Liver (tissue), 9 donors: ENCODE results near the gene CHAT. TPM values are rescaled to one million over a fixed set of nuclear protein-coding genes. Genes with fewer than 3 reads are reported as not detected.

Experiments used
- DNase-seq: peaks from one replicate; pipeline ENCODE4 v3.0.0-alpha.2; 2017; ENCODE audit warnings: low spot score
- H3K27ac ChIP-seq, 2 donors: one replicate each; pipeline ENCODE4 v1.7.0; 2013; ENCODE audit warnings: inconsistent platforms in 2 of 2, low read length in 2 of 2, control low read depth in 1 of 2, low read depth in 1 of 2, mild to moderate bottlenecking in 1 of 2
- H3K27me3 ChIP-seq, 4 donors: one replicate each; pipeline versions ENCODE4 v1.6.1 to v1.7.0; 2013; ENCODE audit warnings: low read length in 3 of 4, inconsistent platforms in 1 of 4, mild to moderate bottlenecking in 1 of 4, moderate library complexity in 1 of 4; ENCODE audit not compliant: control insufficient read depth in 4 of 4, insufficient read depth in 4 of 4
- H3K36me3 ChIP-seq, 4 donors: one replicate each; pipeline versions ENCODE4 v1.6.1 to v1.7.0; 2013; ENCODE audit warnings: low read length in 3 of 4, mild to moderate bottlenecking in 3 of 4, low read depth in 1 of 4, moderate library complexity in 1 of 4; ENCODE audit not compliant: control insufficient read depth in 4 of 4, insufficient read depth in 3 of 4
- H3K4me1 ChIP-seq, 4 donors: one replicate each; pipeline versions ENCODE4 v1.6.1 to v1.7.0; 2013; ENCODE audit warnings: low read length in 3 of 4, mild to moderate bottlenecking in 3 of 4, moderate library complexity in 1 of 4; ENCODE audit not compliant: control insufficient read depth in 4 of 4, insufficient read depth in 4 of 4
- H3K4me3 ChIP-seq, 3 donors: one replicate each; pipeline versions ENCODE4 v1.6.1 to v1.7.0; 2013; ENCODE audit warnings: low read length in 3 of 3, control low read depth in 1 of 3, low read depth in 1 of 3, mild to moderate bottlenecking in 1 of 3
- H3K9ac ChIP-seq, 2 donors: one replicate each; pipeline ENCODE4 v1.7.0; 2013; ENCODE audit warnings: low read length in 2 of 2, mild to moderate bottlenecking in 2 of 2, moderate library complexity in 2 of 2, control low read depth in 1 of 2, low read depth in 1 of 2
- H3K9me3 ChIP-seq, 4 donors: one replicate each; pipeline versions ENCODE4 v1.6.1 to v1.7.0; 2013; ENCODE audit warnings: low read length in 3 of 4; ENCODE audit not compliant: control insufficient read depth in 4 of 4
- ATF3 ChIP-seq: IDR thresholded peaks from 2 replicates; pipeline ENCODE4 v1.6.1; 2016; ENCODE audit warnings: antibody characterized with exemption
- EGR1 ChIP-seq, 2 donors: IDR thresholded peaks; 2 replicates each; pipeline ENCODE4 v1.6.1; 2016 to 2018; ENCODE audit warnings: antibody characterized with exemption in 2 of 2, low read depth in 2 of 2
- FOXA1 ChIP-seq: IDR thresholded peaks from 2 replicates; pipeline ENCODE4 v1.6.1; 2016; ENCODE audit warnings: antibody characterized with exemption
- FOXA2 ChIP-seq: IDR thresholded peaks from 2 replicates; pipeline ENCODE4 v1.6.1; 2016; ENCODE audit warnings: antibody characterized with exemption
- GABPA ChIP-seq, 2 donors: IDR thresholded peaks in 1 of 2; conservative IDR thresholded peaks in 1 of 2; 2 replicates each; pipeline ENCODE4 v1.6.1; 2016; ENCODE audit warnings: antibody characterized with exemption in 2 of 2, mild to moderate bottlenecking in 1 of 2, moderate library complexity in 1 of 2
- HNF4A ChIP-seq, 2 donors: conservative IDR thresholded peaks; 2 replicates each; pipeline ENCODE4 v1.6.1; 2016; ENCODE audit warnings: antibody characterized with exemption in 2 of 2, mild to moderate bottlenecking in 2 of 2
- JUND ChIP-seq, 2 donors: IDR thresholded peaks; 2 replicates each; pipeline ENCODE4 v1.6.1; 2016; ENCODE audit warnings: antibody characterized with exemption in 2 of 2
- MAX ChIP-seq: IDR thresholded peaks from 2 replicates; pipeline ENCODE4 v1.6.1; 2016; ENCODE audit warnings: antibody characterized with exemption
- NR2F2 ChIP-seq: IDR thresholded peaks from 2 replicates; pipeline ENCODE4 v1.6.1; 2016; ENCODE audit warnings: antibody characterized with exemption
- RAD21 ChIP-seq, 2 donors: IDR thresholded peaks; 2 replicates each; pipeline ENCODE4 v1.6.1; 2016; ENCODE audit warnings: antibody characterized with exemption in 2 of 2, mild to moderate bottlenecking in 2 of 2
- RXRA ChIP-seq, 2 donors: IDR thresholded peaks; 2 replicates each; pipeline ENCODE4 v1.6.1; 2017 to 2018; ENCODE audit warnings: antibody characterized with exemption in 2 of 2, mild to moderate bottlenecking in 1 of 2
- SP1 ChIP-seq: IDR thresholded peaks from 2 replicates; pipeline ENCODE4 v1.6.1; 2018; ENCODE audit warnings: antibody characterized with exemption, mild to moderate bottlenecking
- TAF1 ChIP-seq: conservative IDR thresholded peaks from 2 replicates; pipeline ENCODE4 v1.6.1; 2016; ENCODE audit warnings: antibody characterized with exemption, mild to moderate bottlenecking
- YY1 ChIP-seq: IDR thresholded peaks from 2 replicates; pipeline ENCODE4 v1.6.1; 2016; ENCODE audit warnings: antibody characterized with exemption, mild to moderate bottlenecking
- WGBS: extraction: QIAGEN DNeasy Blood & Tissue Kit; methylation state at CpG from one replicate; pipeline ENCODE4 v1.1.7; 2013; 5-methylcytosine and 5-hydroxymethylcytosine counted together
- polyA plus RNA-seq, 2 donors: library from polyadenylated mRNA; stranded (reverse) in 1 of 2; unstranded in 1 of 2; fragments of 200-250 nt in 1 of 2; fragments of >200 nt in 1 of 2; fragmentation: Nextera tagmentation in 1 of 2; extraction: Ambion mirVana in 1 of 2; gene quantifications; one replicate each; pipeline versions ENCODE4 v1.2.1 to v1.2.3, GENCODE V29; 2013 to 2015
- total RNA-seq, 2 donors: library from RNA; depleted of rRNA; stranded (reverse); fragments of >200 nt; gene quantifications; one replicate each; pipeline ENCODE4 v1.2.3, GENCODE V29; 2014
- TF ChIP-seq, protein P1 (sequence below): IDR thresholded peaks from 2 replicates; pipeline ENCODE4 v1.6.1; 2016; ENCODE audit warnings: antibody characterized with exemption
- TF ChIP-seq, protein P2 (sequence below): IDR thresholded peaks from 2 replicates; pipeline ENCODE4 v1.6.1; 2016; ENCODE audit warnings: antibody characterized with exemption, mild to moderate bottlenecking
- donor health status: healthy.
- donor health status: healthy.
- donor health status: healthy.
- donor health status: healthy.
- donor health status: healthy.

The CHAT gene
- total and polyA plus RNA-seq, 4 donors, result not detected

GRCh38 chr10:49624629-49625028 lies 10.8 kb downstream of the CHAT start:
- no peak for TF ChIP-seq SP1
- TF ChIP-seq RAD21 (IDR thresholded peaks at IDR 0.05), result no peak
- TF ChIP-seq EGR1 (IDR thresholded peaks at IDR 0.05; ENCODE audit: low read depth in 2 of 2), result no peak
- no peak for TF ChIP-seq RXRA (IDR thresholded peaks at IDR 0.05)
- no peak for TF ChIP-seq YY1
- no peak for TF ChIP-seq GABPA (IDR thresholded peaks at IDR 0.05 in 1 of 2, conservative IDR thresholded peaks at IDR 0.05 in 1 of 2)
- TF ChIP-seq, protein P1, sequence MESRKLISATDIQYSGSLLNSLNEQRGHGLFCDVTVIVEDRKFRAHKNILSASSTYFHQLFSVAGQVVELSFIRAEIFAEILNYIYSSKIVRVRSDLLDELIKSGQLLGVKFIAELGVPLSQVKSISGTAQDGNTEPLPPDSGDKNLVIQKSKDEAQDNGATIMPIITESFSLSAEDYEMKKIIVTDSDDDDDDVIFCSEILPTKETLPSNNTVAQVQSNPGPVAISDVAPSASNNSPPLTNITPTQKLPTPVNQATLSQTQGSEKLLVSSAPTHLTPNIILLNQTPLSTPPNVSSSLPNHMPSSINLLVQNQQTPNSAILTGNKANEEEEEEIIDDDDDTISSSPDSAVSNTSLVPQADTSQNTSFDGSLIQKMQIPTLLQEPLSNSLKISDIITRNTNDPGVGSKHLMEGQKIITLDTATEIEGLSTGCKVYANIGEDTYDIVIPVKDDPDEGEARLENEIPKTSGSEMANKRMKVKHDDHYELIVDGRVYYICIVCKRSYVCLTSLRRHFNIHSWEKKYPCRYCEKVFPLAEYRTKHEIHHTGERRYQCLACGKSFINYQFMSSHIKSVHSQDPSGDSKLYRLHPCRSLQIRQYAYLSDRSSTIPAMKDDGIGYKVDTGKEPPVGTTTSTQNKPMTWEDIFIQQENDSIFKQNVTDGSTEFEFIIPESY, result no peak
- TF ChIP-seq HNF4A (conservative IDR thresholded peaks at IDR 0.05), result no peak
- TF ChIP-seq FOXA2, result no peak
- no peak for DNase-seq
- Histone ChIP-seq H3K9me3 (no peaks in the 10 kb centered on the region), H3K27ac (no peak overlapping the region), H3K9ac (no peak overlapping the region), H3K4me3 (no peak overlapping the region), H3K36me3 (no peaks in the 10 kb centered on the region), H3K4me1 (no peaks in the 10 kb centered on the region), H3K27me3 (no peaks in the 10 kb centered on the region)
- WGBS, result 74% methylated on average over 5 of the region's 5 CpGs

- Histone ChIP-seq H3K9ac (no peak overlapping the region), H3K27ac (no peak overlapping the region), H3K4me3 (no peak overlapping the region), H3K9me3 (no peaks in the 10 kb centered on the region), H3K4me1 (no peaks in the 10 kb centered on the region), H3K27me3 (no peaks in the 10 kb centered on the region), H3K36me3 (no peaks in the 10 kb centered on the region)
- TF ChIP-seq NR2F2 (no peak), JUND (IDR thresholded peaks at IDR 0.05) (no peak), EGR1 (IDR thresholded peaks at IDR 0.05; ENCODE audit: low read depth in 2 of 2) (no peak), RXRA (IDR thresholded peaks at IDR 0.05) (no peak), ATF3 (no peak), SP1 (no peak), TAF1 (no peak), RAD21 (IDR thresholded peaks at IDR 0.05) (no peak), YY1 (no peak), FOXA1 (no peak), MAX (no peak), GABPA (IDR thresholded peaks at IDR 0.05 in 1 of 2, conservative IDR thresholded peaks at IDR 0.05 in 1 of 2) (no peak)
- TF ChIP-seq, protein P2, sequence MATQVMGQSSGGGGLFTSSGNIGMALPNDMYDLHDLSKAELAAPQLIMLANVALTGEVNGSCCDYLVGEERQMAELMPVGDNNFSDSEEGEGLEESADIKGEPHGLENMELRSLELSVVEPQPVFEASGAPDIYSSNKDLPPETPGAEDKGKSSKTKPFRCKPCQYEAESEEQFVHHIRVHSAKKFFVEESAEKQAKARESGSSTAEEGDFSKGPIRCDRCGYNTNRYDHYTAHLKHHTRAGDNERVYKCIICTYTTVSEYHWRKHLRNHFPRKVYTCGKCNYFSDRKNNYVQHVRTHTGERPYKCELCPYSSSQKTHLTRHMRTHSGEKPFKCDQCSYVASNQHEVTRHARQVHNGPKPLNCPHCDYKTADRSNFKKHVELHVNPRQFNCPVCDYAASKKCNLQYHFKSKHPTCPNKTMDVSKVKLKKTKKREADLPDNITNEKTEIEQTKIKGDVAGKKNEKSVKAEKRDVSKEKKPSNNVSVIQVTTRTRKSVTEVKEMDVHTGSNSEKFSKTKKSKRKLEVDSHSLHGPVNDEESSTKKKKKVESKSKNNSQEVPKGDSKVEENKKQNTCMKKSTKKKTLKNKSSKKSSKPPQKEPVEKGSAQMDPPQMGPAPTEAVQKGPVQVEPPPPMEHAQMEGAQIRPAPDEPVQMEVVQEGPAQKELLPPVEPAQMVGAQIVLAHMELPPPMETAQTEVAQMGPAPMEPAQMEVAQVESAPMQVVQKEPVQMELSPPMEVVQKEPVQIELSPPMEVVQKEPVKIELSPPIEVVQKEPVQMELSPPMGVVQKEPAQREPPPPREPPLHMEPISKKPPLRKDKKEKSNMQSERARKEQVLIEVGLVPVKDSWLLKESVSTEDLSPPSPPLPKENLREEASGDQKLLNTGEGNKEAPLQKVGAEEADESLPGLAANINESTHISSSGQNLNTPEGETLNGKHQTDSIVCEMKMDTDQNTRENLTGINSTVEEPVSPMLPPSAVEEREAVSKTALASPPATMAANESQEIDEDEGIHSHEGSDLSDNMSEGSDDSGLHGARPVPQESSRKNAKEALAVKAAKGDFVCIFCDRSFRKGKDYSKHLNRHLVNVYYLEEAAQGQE, result no peak
- DNase-seq, result no peak
- 81% methylated on average over 10 of the region's 10 CpGs for WGBS
Measured at GRCh38 chr10:49625411-49625810, 11.6 kb downstream of the CHAT start.
